HUES64 (cell line): ENCODE results near the gene PGAP6.
A peak's percentile ranks its signal among the peaks of the same experiment; 100 is the strongest.
"Not testable (repeated sequence)": the region's sequence is repeated elsewhere in the genome, so short reads cannot be mapped to it uniquely, and the experiment has no call there.

ENCODE experiments used
- H3K27ac ChIP-seq: 2 replicates; pipeline ENCODE4 v1.7.0; 2013; ENCODE audit warnings: low read depth, low read length, inconsistent platforms
- H3K27me3 ChIP-seq: 2 replicates; pipeline ENCODE4 v1.6.1; 2013; ENCODE audit warnings: mild to moderate bottlenecking, low read length; ENCODE audit not compliant: insufficient read depth
- H3K36me3 ChIP-seq: 2 replicates; pipeline ENCODE4 v1.6.1; 2013; ENCODE audit warnings: mild to moderate bottlenecking, low read length; ENCODE audit not compliant: insufficient read depth
- H3K4me1 ChIP-seq: 2 replicates; pipeline ENCODE4 v1.6.1; 2013; ENCODE audit warnings: mild to moderate bottlenecking, low read length, moderate library complexity; ENCODE audit not compliant: insufficient read depth
- H3K4me3 ChIP-seq: 2 replicates; pipeline ENCODE4 v1.5.1; 2013; ENCODE audit warnings: mild to moderate bottlenecking, low read length, moderate library complexity
- H3K9ac ChIP-seq: 2 replicates; pipeline ENCODE4 v1.6.1; 2013; ENCODE audit warnings: mild to moderate bottlenecking, low read depth, low read length
- H3K9me3 ChIP-seq: 2 replicates; pipeline ENCODE4 v1.6.1; 2013; ENCODE audit warnings: low read depth, low read length; ENCODE audit not compliant: insufficient read depth
- WGBS: fragments of 150-250, 120-280 bp; methylation state at CpG from one replicate; pipeline ENCODE4 v1.1.7; 2013; ENCODE audit warnings: missing lambda C conversion rate; 5-methylcytosine and 5-hydroxymethylcytosine counted together

PGAP6 gene

GRCh38 chr16:415170-415498 is 33.4 kb upstream of the PGAP6 start:
- H3K4me3 ChIP-seq, H3K36me3 ChIP-seq, H3K27ac ChIP-seq, H3K9me3 ChIP-seq, H3K4me1 ChIP-seq, H3K9ac ChIP-seq, H3K27me3 ChIP-seq: not testable (repeated sequence)
- 94% methylated on average over 3 of the region's 3 CpGs for WGBS

- H3K9ac ChIP-seq: no peak overlapping the region; the same call in 1 of the 2 replicates
- peaks cover 11% of the 10 kb centered on the region for H3K36me3 ChIP-seq
- no peak overlapping the region for H3K27ac ChIP-seq
- no peak overlapping the region for H3K4me3 ChIP-seq
- WGBS: 94% methylated on average over 21 of the region's 21 CpGs
- H3K4me1 ChIP-seq: no peaks in the 10 kb centered on the region
- H3K27me3 ChIP-seq: no peaks in the 10 kb centered on the region
- H3K9me3 ChIP-seq: no peaks in the 10 kb centered on the region
Measured at GRCh38 chr16:414395-415169, 32.8 kb upstream of the PGAP6 start.

- no peak overlapping the region for H3K4me3 ChIP-seq
- no peaks in the 10 kb centered on the region for H3K27me3 ChIP-seq
- H3K27ac ChIP-seq: no peak overlapping the region
- H3K9ac ChIP-seq: no peak overlapping the region
- 94% methylated on average over 26 of the region's 26 CpGs for WGBS
- H3K36me3 ChIP-seq: peaks cover 13% of the 10 kb centered on the region
- H3K9me3 ChIP-seq: no peaks in the 10 kb centered on the region
- no peaks in the 10 kb centered on the region for H3K4me1 ChIP-seq
Measured at GRCh38 chr16:411576-412265, 29.9 kb upstream of the PGAP6 start.

GRCh38 chr16:410516-411178 is 28.9 kb upstream of the PGAP6 start:
- Histone ChIP-seq H3K9me3 (no peaks in the 10 kb centered on the region), H3K9ac (no peak overlapping the region), H3K4me1 (no peaks in the 10 kb centered on the region), H3K4me3 (no peak overlapping the region), H3K36me3 (peaks cover 13% of the 10 kb centered on the region), H3K27me3 (no peaks in the 10 kb centered on the region), H3K27ac (no peak overlapping the region)
- WGBS: 94% methylated on average over 36 of the region's 36 CpGs

GRCh38 chr16:407253-407652 is 25.5 kb upstream of the PGAP6 start:
- no peaks in the 10 kb centered on the region for H3K4me1 ChIP-seq
- H3K4me3 ChIP-seq: no peak overlapping the region
- no peaks in the 10 kb centered on the region for H3K27me3 ChIP-seq
- H3K9me3 ChIP-seq: no peaks in the 10 kb centered on the region
- H3K9ac ChIP-seq: 0 out of 2 replicates have a peak overlapping the region, but pooled peaks have one; percentile 26
- 89% methylated on average over 16 of the region's 16 CpGs for WGBS
- H3K27ac ChIP-seq: no peak overlapping the region
- peaks cover 13% of the 10 kb centered on the region for H3K36me3 ChIP-seq

GRCh38 chr16:405548-406506 is 24.0 kb upstream of the PGAP6 start:
- Histone ChIP-seq H3K4me3 (no peak overlapping the region), H3K9ac (no peak overlapping the region), H3K4me1 (no peaks in the 10 kb centered on the region), H3K9me3 (no peaks in the 10 kb centered on the region), H3K27ac (no peak overlapping the region), H3K27me3 (no peaks in the 10 kb centered on the region), H3K36me3 (peaks cover 6% of the 10 kb centered on the region)
- WGBS: 94% methylated on average over 27 of the region's 27 CpGs

GRCh38 chr16:404971-405486 is 23.3 kb upstream of the PGAP6 start:
- 90% methylated on average over 12 of the region's 12 CpGs for WGBS
- Histone ChIP-seq H3K4me3 (no peak overlapping the region), H3K9me3 (no peaks in the 10 kb centered on the region), H3K27me3 (no peaks in the 10 kb centered on the region), H3K9ac (no peak overlapping the region), H3K27ac (no peak overlapping the region), H3K4me1 (peaks cover 6% of the 10 kb centered on the region; the same call in 1 of the 2 replicates), H3K36me3 (peaks cover 10% of the 10 kb centered on the region)

- Histone ChIP-seq H3K4me3 (peak within 1 kb of the TSS; percentile 92), H3K9ac (peak within 1 kb of the TSS; percentile 92), H3K9me3 (no peaks in the 10 kb centered on the region), H3K27me3 (no peaks in the 10 kb centered on the region), H3K27ac (peak within 1 kb of the TSS; percentile 93), H3K4me1 (peaks cover 8% of the 10 kb centered on the region), H3K36me3 (peaks cover 22% of the 10 kb centered on the region)
- 1% methylated on average over 91 of the region's 91 CpGs for WGBS
Measured at GRCh38 chr16:401468-402348, 19.9 kb upstream of the PGAP6 start, which contains the start of gene DECR2. Gene DECR2 (plus strand): TSS chr16:401885. CDS start chr16:401964, 79 bp downstream.

GRCh38 chr16:400061-400591 is 18.3 kb upstream of the PGAP6 start:
- Histone ChIP-seq H3K4me1 (peaks cover 14% of the 10 kb centered on the region), H3K36me3 (peaks cover 22% of the 10 kb centered on the region), H3K9me3 (no peaks in the 10 kb centered on the region), H3K27ac (no peak overlapping the region), H3K4me3 (peak overlapping the region; percentile 92; the same call in 1 of the 2 replicates), H3K9ac (no peak overlapping the region), H3K27me3 (no peaks in the 10 kb centered on the region)
- 78% methylated on average over 9 of the region's 10 CpGs for WGBS
